GM12892 (cell line): Measurements from ENCODE around the gene CBX2. TPM values are rescaled to one million over a fixed set of nuclear protein-coding genes. Genes with fewer than 3 reads are reported as not detected.

Source experiments
- DNase-seq: peaks from one replicate; pipeline ENCODE4 v3.0.0; 2011; ENCODE audit not compliant: insufficient read length
- FAIRE-seq: peaks from 2 replicates; lab custom pipeline; 2011; peaks lifted over from hg19 to GRCh38; lab: Jason Lieb, UNC
- POLR2A ChIP-seq: IDR thresholded peaks from 2 replicates; pipeline ENCODE4 v1.6.1; 2011; ENCODE audit warnings: low read depth, low read length, control low read depth
- POLR2AphosphoS5 ChIP-seq: IDR thresholded peaks from 2 replicates; pipeline ENCODE4 v1.6.1; 2011; ENCODE audit warnings: low read depth, low read length, control low read depth
- TAF1 ChIP-seq: IDR thresholded peaks from 2 replicates; pipeline ENCODE4 v1.6.1; 2011; ENCODE audit warnings: low read depth, mild to moderate bottlenecking, control low read depth, low read length, borderline replicate concordance
- polyA plus RNA-seq: library from polyadenylated mRNA; unstranded; fragments of >200 nt; gene quantifications from one replicate; pipeline ENCODE4 v1.2.1, GENCODE V29; 2012; ENCODE audit warnings: missing spikeins, inconsistent platforms; ENCODE audit not compliant: missing spikeins

The CBX2 gene
- 1.4 TPM for polyA plus RNA-seq

- FAIRE-seq (peak; percentile 48), DNase-seq (peak; percentile 93)
- TF ChIP-seq POLR2AphosphoS5 (no peak), POLR2A (no peak), TAF1 (no peak)
These were observed at the start of gene CBX2 for GRCh38 chr17:79777894-79778503. Gene CBX2, plus strand, starts transcription at chr17:79778148. Its CDS starts 88 bp downstream, at chr17:79778236.

GRCh38 chr17:79728169-79728907 is 49.6 kb upstream of the CBX2 start:
- FAIRE-seq = peak; percentile 97
- DNase-seq = peak; percentile 90
- TF ChIP-seq TAF1 = no peak

- TF ChIP-seq POLR2A = no peak
- no peak for DNase-seq
- FAIRE-seq = no peak
These were observed 49.0 kb upstream of the CBX2 start for GRCh38 chr17:79728908-79729471.

GRCh38 chr17:79729761-79730160 is 48.2 kb upstream of the CBX2 start:
- FAIRE-seq (no peak), DNase-seq (no peak)
- TF ChIP-seq TAF1 (no peak), POLR2AphosphoS5 (no peak)

- no peak for DNase-seq
- no peak for FAIRE-seq
- no peak for TF ChIP-seq TAF1
These were observed 47.5 kb upstream of the CBX2 start for GRCh38 chr17:79730437-79730768.

- DNase-seq (no peak), FAIRE-seq (no peak)
- TF ChIP-seq POLR2A (no peak), TAF1 (no peak), POLR2AphosphoS5 (no peak)
These were observed 47.0 kb upstream of the CBX2 start, which contains the start of gene ENPP7 for GRCh38 chr17:79730769-79731483. Gene ENPP7, plus strand, starts transcription at chr17:79730943. Its CDS starts 197 bp downstream, at chr17:79731140.

GRCh38 chr17:79732254-79732653 is 45.7 kb upstream of the CBX2 start:
- no peak for DNase-seq
- TF ChIP-seq POLR2AphosphoS5 (no peak), POLR2A (no peak), TAF1 (no peak)
- no peak for FAIRE-seq

- TF ChIP-seq POLR2A (peak; percentile 47; the same call in 1 of the 2 replicates), TAF1 (no peak), POLR2AphosphoS5 (0 out of 2 replicates have a peak, but pooled peaks have one; percentile 43)
- peak; percentile 65 for DNase-seq
- FAIRE-seq = peak; percentile 58
These were observed 44.9 kb upstream of the CBX2 start for GRCh38 chr17:79732804-79733691.

- TF ChIP-seq POLR2AphosphoS5 (no peak), TAF1 (no peak), POLR2A (no peak)
- FAIRE-seq (no peak), DNase-seq (no peak)
These were observed 44.3 kb upstream of the CBX2 start for GRCh38 chr17:79733692-79734070.

GRCh38 chr17:79735096-79735495 is 42.9 kb upstream of the CBX2 start:
- no peak for TF ChIP-seq POLR2AphosphoS5
- no peak for TF ChIP-seq POLR2A
- TF ChIP-seq TAF1 = no peak
- FAIRE-seq (no peak), DNase-seq (no peak)

GRCh38 chr17:79737046-79737921 is 40.7 kb upstream of the CBX2 start:
- TF ChIP-seq POLR2A = no peak
- no peak for TF ChIP-seq TAF1
- TF ChIP-seq POLR2AphosphoS5 = no peak
- DNase-seq (no peak), FAIRE-seq (no peak)
